Stimulated activated CD8-positive, alpha-beta memory T cell treated with anti-CD3 and anti-CD28 coated beads, Interleukin-4, amount 100 ng/mL, for 24 hours (primary cell): ENCODE data around the gene PHACTR1.
"Not testable (repeated sequence)": the region's sequence is repeated elsewhere in the genome, so short reads cannot be mapped to it uniquely, and the experiment has no call there.

Experiments used
- DNase-seq: peaks from one replicate; pipeline ENCODE4 v3.0.0-alpha.2; 2020; ENCODE audit warnings: low read depth

PHACTR1 gene

DNA sequence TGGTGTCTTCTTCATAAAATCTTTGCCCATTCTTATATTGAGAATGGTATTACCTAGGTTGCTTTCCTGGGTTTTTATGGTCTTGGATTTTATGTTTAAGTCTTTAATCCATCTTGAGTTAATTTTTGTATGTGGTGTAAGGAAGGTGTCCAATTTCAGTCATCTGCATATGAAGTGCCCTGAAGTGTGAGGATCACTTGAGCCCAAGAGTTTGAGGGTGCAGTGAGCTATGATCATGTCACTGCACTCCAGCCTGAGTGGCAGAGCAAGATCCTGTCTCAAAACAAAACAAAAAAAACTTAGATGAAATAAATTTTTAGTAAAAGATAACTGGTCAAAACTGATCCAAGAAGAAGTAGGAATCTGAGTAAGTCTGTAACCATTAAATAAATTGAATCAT lies 396.4 kb downstream of the PHACTR1 start:
- no peak for DNase-seq

DNA sequence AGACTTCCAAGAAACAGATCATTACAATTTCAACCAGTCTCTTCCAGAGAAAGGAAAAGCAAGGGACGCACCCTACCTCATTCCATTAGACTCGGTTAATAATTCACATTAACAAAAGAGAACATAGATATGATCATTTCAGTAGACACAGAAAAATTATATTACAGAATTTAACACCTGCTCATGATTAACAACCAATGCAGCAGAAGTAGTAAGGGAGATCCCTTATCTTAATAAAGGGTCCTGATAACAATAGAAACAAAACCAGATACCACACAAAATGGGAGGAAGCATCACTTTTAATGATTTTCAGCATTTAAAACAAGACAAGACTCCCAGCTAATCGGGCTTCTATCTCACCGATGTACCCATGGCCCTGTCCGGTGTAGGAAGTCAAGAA lies 396.8 kb downstream of the PHACTR1 start:
- no peak for DNase-seq

DNA sequence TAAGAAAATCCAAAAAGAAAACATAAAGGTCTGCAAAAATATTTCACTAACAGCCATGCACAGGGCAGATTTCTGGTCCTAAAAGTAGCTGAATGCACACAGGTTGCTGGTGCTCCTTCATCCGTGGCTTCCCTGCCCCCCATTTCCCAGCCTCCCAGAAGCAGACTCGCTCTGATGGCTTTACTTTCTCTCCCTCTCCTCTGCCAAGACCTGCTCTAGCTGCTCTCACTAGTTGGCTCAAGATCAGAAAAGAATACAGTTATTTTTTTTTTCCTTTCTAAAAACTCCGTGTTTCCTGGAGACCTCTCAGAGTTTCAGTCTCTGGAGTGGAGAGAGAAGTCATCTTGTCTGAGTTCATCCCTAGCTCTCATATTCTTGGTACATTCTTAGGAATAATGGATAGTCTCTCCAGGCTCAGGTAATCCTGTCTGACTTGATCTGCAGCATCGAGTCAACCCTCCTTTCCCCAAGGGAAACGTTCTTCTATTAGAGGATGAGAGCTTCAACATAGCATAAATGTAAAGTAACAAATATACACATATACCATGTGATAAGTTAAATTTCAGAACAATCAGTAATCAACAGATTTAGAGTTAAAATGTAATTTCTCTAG lies 397.5 kb downstream of the PHACTR1 start:
- DNase-seq: no peak

DNA sequence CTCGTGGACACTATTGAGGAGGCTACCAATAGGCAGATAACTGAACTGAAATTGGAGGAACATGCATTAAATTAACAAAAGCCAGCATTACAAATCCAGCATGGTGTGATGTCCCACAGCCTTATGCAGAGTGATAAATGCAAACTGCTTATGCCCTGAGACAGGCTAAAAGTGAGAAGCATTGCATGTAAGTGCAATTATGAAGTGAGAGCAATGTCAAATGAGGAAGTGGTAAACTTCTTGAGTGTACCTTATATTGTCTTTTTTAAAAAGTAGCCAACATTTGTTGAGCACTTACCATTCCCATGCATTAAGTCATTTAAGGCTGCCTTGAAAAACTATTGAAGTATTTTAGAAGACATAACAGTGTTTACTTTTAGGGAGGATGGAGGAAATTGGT lies 399.6 kb downstream of the PHACTR1 start:
- DNase-seq: no peak

DNA sequence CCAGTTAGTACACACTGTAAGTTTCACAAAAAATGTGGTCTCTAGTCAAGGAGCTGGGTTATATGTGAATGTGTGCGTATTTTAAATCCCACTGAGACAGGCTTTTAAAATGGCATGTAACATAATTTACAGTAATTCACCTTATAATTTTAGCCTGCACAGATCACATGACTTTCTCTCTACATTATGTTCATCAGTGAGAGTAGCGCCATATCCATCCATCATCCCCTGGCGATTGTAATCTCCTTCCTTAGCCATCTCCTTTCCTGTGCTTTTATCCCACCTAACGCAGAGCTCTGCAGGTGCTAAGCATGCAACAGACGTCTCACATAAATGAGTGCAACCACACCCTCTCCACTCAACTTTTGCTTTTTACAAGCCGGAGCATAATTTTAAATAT lies 401.0 kb downstream of the PHACTR1 start:
- DNase-seq: no peak

DNA sequence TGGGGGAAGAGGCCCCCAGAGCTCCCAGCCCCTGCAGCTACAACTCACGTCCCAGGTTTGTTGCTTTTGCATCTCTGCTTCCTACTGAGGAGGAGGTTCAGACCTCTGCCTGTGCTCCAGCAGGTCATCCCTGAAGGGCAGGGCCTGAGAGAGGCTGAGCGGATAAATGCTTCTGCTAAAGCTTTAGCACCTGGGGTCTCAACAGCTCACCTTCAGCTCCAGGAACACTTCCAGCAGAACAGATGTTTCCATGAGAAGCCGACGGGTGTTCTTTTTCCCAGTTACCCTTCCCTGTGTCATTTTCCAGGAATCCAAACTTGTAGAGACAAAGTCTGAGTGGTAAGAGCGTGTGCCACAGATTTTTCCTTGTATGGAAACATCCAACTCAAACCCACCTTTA lies 403.0 kb downstream of the PHACTR1 start:
- no peak for DNase-seq

DNA sequence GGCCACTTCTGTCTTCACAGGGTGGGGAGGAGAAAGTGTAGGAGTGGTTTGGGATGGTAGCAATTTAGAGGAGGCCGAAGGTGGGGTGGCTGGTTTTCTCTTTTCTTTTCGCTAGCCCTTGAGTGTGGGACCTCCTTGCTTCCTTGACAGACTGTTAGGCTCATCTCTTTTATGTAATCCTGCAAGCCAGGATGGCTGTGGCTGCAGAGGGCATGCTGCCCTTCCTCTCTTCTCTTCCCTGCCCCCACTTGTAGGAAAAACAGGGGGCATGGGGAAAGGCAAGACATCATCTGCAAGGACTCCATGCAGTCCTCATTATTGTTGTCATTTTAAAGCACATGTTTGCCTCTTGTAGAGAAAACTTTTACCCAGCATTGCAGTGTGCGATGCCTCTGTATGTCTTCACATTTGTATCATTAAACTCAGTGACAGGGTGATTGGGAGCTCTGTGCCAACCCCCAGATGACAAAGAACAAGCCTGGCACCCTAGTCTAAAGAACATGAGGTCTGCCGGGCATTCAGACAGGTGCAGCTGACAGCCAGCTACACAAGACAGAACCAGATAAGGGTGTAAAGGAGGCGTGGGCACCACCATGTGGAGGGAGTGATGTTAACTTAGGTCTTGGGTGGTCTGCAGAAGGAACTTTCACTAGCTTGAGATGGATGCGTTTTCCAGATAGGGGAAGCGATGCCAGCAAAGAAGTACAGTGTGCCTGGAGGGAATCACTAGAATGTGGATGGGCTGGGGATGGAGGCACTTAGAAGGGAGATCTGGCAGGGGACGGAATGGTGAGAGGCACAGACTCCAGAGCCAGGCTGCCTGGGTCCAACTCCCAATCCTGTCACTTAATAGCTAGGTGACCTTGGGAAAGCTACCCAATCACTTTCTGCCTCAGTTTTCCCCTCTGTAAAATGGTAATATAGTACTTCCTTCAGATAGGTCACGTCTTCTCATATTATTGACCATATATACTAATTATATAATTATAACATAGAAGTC lies 404.2 kb downstream of the PHACTR1 start:
- DNase-seq: no peak

DNA sequence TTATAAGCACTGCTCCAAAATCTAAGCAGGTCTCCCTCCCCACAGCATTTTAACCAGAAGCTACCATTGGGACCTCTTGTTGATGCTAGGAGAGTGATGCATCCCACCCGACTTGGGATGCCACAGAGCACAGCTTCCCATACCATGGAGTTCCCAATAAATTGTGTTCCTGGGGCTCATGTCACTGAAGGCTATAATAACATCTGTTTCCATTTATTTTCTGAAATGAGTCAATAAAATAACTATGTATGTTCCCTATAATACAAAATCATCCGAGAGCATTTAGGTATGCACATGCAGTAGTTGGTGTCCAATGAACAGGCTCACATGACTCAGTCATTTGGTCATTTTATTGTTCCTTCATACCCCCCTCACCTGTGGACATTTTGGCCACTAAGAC lies 407.6 kb downstream of the PHACTR1 start:
- no peak for DNase-seq

DNA sequence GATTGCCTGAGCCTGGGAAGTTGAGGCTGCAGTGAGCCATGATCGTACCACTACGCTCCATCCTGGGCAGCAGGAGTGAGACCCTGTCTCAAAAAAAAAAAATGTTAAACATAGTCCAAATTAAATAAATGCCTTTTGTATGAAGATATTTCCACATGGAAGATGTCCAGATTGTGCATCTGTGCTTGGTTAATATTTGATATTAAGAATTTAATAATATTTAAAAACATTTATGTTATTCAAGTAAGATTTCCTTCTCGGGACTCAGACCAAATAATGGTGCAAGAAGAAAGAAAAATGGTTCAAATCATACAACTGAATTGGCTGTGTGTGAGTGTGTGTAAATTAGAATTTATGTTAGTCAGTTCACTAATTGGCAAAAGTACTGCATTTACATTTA lies 409.3 kb downstream of the PHACTR1 start:
- DNase-seq: no peak

DNA sequence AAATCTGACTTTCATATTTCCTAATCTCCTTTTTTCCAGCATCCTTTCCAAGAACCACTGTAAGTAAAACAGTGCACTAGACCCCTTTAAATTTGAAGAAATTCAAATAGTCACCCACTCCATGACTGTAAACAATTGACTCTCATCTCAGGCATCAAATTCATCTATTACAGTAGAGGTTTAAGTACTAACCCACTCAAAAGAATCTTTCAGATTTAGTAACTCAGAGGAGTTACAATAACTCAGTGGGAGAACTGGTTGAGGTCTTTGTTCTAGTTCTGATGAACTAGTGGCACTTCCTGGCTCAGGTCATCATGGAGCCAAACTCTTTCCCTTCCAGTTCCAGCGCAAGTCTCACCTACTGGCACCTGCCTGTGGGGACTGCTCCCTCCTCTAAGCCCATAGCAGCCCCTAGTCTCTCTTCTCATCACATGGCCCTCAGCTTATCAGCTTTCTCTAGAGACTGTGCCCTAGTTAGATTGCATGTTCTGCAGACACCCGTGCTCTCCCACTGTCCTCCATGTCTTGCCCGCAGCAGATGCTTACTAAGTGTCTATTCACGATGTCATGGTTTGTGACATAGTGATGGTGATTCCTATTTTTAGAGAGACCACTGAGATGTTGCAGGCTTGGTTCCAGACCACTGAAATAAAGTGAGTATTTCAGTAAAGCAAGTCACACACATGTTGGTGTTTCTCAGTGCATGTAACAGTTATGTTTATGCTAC lies 415.5 kb downstream of the PHACTR1 start:
- DNase-seq: no peak

DNA sequence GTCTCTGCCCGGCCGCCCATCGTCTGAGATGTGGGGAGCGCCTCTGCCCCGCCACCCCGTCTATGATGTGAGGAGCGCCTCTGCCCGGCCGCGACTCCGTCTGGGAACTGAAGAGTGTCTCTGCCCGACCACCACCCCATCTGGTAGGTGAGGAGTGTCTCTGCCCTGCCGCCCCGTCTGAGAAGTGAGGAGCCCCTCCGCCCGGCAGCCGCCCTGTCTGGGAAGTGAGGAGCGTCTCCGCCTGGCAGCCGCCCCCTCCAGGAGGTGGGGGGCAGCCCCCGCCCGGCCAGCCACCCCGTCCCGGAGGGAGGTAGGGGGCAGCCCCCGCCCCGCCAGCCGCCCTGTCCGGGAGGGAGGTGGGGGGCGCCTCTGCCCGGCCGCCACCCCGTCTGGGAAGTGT lies 417.3 kb downstream of the PHACTR1 start:
- DNase-seq: not testable (repeated sequence)

DNA sequence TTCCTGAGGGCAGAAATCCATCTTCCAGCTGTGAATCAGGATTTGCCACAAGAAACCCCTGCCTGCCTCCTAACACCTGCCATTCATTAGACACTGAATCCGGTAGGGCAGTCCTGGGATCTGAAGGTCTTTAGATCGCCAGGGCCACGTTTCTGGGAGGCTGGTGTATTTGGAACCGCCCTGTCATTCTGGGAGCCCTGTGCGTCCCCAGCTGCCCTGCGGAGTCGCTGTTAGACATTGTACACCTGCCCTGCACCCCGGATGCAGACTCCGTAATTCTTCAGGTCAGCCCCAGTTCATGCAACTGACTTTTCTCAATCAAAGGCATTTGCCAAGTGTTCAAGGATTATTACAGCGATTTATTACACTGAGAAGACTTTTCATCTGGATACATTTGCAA lies 418.6 kb downstream of the PHACTR1 start:
- DNase-seq: no peak

DNA sequence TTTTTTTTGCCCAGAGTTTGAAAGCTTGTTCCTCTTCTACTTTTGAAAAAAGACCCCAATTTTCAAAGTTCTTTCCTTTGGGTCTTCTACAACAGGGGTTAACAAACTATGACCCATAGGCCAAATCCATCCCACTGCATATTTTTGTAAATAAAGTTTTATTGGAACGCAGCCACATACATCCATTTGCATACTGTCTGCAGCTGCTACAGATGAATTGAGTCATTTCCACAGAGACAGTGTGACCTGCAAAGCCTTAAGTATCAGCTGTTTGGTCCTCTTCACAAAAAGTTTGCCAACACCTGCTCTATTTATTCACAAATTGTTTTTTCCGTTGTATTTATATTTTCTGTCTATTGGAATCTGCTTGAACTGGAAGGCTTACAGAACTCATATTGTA lies 422.6 kb downstream of the PHACTR1 start:
- DNase-seq: no peak

DNA sequence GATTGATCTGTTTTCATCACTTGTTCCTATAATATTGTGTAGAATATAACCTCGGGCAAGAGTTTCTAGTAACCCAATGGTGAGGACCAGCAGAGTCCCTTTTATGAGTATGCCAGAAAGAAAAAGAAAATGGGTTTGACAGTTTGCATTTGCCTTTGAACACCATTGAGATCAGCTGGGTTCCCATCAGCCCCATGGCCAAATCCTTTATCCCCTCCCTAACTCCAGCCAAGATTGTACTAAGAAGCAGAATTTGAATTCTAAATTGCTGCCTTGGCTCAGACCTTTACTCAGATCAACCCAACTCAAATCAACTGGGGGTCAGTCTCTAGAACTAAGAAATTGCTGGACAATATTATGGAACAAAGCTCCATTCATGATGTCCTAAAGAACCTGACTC lies 424.4 kb downstream of the PHACTR1 start:
- no peak for DNase-seq

DNA sequence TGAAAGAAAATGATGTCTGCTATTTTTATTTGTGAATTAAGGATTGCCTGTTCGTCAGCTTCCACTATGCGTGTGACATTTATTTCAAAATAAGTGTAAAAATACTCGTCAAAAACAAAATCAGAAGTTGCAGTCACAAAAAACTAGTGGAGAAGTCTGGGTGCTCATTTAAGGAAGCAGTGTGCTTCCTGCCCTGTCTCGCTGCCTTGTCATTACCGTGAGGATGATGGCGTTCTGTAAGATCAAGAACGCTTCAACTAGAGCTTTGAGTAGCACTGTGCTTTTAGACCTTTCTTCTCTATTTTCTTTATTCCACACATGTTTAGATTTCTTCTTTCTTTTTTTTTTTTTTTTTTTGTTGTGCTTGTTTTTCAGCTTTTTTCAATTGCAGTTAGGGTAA lies 424.8 kb downstream of the PHACTR1 start:
- no peak for DNase-seq

DNA sequence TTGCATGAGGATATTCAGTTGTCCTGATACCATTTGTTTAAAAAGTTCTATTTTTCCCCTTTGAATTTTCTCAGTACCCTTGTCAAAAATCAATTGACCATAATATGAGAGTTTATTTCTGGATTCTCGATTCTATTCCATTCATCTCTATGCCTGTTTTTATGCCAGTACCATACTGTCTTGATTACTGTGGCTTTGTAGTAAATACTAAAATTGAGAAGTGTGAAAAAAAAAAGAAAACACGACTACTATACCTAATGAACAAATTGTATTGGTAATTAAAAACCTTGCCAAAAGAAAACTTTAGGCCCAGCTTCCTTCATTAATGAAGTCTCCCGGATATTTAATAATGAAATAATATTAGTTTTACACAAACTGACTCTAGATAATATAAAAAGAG lies 426.0 kb downstream of the PHACTR1 start:
- no peak for DNase-seq

DNA sequence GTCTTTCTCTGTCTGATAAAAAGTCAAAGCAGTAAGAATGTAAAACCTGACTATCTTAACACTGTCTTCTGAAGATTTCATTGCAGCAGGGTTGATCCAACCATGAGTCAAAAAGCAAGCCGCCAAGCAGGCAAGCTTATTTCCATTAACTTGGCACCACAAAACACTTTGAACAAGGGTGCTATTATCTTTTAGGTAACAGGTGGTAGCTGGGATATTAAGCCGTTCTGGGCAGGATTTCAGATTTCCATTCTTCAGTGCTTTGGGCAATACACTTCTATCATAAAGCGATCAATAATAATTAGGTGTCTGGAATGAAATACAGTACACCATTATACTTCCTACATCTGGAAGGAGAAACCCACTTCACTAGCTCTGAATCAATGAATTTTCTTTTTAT lies 429.9 kb downstream of the PHACTR1 start:
- DNase-seq: no peak

DNA sequence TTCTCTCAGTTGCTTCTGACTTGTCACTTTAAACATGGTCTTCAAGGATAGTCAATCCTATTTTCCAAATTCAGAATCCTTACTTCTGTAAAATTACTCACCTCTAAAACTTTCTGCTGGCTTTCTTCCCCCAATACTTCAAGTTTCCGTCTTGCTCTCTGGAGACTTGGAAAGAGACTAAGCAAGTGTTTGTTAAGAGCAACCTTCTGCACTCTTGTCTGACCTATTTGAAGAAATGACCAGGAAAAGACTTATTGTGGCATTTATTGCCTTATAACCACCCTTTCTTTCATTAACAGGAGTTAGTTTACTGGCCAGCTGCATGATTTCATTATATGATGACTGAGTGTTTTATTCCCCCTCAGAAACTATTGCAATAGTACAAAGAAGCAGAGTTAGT lies 430.8 kb downstream of the PHACTR1 start:
- DNase-seq: no peak

DNA sequence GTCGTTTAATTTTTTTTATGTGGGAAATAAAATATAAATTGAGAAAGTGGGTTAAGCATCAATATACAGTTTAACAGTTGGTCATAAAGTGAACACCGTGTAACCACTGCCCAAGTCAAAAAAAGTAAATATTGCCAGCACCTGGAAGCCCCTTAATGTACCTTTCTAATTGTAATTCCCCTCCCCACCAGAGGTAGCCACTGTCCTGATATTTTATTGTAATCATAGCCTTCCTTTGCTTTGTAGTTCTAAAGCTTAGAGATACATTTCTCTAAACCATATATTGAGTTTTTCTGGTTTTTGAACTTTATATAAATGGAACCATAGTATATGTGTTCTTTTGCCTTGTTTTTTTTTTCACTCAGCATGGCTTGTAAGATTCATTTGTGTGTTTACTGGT lies 431.2 kb downstream of the PHACTR1 start:
- no peak for DNase-seq

DNA sequence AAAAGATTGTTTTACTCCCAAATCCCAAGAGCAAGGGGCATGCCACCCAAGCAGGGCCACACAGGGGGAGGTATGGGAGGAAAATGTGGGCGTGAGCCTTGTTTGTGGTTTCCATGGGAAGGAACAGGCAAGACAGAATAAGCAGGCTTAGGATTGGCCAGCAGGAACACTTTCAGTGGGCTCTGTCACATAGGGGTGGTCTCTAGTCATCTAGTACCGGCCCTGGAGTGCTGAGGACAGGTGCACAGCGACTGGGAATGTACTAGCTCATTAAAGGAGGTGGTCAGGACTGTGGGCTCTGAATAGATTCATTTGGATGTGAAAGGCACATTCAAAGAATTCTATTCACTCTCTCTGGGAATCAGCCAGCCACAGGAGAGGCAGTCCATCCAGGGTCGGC lies 436.2 kb downstream of the PHACTR1 start:
- no peak for DNase-seq

DNA sequence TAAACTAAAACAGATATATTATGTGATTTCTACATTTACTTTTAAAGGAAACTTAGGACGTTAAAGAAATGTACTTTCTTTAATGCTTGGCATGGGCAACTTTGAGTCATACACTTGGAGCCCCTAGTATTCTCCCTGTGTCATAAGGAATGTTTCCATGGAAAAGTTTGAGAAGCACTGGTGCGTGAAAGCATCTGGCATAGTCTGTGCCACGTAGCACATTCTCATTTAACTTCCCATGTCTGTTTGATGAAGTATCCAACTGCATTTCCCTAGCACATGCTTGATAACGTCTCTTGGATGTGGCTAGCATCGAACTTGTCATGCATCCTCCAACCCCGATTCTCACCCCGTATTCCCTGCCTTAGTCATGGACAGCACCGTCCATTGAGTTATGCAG lies 439.8 kb downstream of the PHACTR1 start:
- DNase-seq: no peak

DNA sequence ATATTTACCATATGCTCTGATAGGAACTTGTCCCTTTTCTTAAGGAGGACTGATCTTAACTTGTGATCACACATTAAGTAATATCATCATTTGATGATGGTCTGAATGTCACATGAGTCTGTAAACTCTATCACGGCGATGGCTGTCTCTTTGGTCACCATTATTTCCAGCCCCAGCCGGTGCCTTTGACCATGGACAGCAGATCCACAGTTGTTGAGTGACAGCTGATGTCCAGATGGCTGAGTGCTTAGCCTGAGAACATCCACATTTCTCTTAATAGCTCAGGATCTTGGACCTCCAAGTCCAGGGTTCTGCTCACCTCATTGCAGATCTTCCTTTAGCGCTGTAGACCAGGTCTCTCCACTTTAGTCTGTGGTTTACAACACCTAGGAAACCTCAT lies 440.7 kb downstream of the PHACTR1 start:
- DNase-seq: no peak

DNA sequence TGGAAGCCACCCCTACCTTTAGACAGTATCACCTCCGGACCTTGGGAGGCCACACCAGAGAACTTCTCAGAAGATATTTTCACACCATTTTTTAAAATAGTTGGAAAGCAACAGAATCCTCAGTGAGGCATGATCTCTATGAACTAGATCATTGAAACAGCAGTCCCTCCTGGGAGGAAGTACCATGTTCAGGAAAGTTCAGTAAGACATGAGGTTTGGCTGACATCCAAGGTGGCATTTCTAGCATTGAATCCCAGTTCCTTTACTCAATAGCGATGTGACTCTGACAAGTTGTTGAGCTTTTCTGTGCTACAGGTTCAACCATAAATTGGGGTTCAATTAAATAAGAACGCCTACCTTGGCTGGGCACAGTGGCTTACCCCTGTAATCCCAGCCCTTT lies 442.7 kb downstream of the PHACTR1 start:
- no peak for DNase-seq
